Esophagus muscularis mucosa (tissue), 4 donors: ENCODE data around the gene OR2V1. TPM values are rescaled to one million over a fixed set of nuclear protein-coding genes. Genes with fewer than 3 reads are reported as not detected.
"Not testable (repeated sequence)": the region's sequence is repeated elsewhere in the genome, so short reads cannot be mapped to it uniquely, and the experiment has no call there.

Experiments used
- DNase-seq: peaks from one replicate; pipeline ENCODE4 v3.0.0-alpha.2; 2017; ENCODE audit errors: extremely low spot score
- H3K27ac ChIP-seq, 4 donors: fragments of 200-600 bp; sonication (generic); replicated peaks in 1 of 4; 1 replicate in 3 of 4; 2 replicates in 1 of 4; pipeline ENCODE4 v1.5.1; 2016 to 2019; ENCODE audit warnings: mild to moderate bottlenecking in 1 of 4
- H3K27me3 ChIP-seq, 4 donors: fragments of 200-600 bp; sonication (generic); one replicate each; pipeline versions ENCODE4 v1.5.1 to v1.6.0; 2016 to 2019
- H3K36me3 ChIP-seq, 4 donors: fragments of 200-600 bp; sonication (generic); one replicate each; pipeline ENCODE4 v1.5.1; 2016 to 2019
- H3K4me1 ChIP-seq, 4 donors: fragments of 200-600 bp; sonication (generic); one replicate each; pipeline ENCODE4 v1.5.1; 2016 to 2019
- H3K4me3 ChIP-seq, 4 donors: fragments of 200-600 bp; sonication (generic); 1 replicate in 2 of 4; 2 replicates in 2 of 4; pipeline ENCODE4 v1.5.1; 2016 to 2019; ENCODE audit warnings: mild to moderate bottlenecking in 4 of 4, moderate library complexity in 1 of 4
- H3K9me3 ChIP-seq, 4 donors: fragments of 200-600 bp; sonication (generic); 1 replicate in 3 of 4; 2 replicates in 1 of 4; pipeline ENCODE4 v1.5.1; 2016 to 2019
- EP300 ChIP-seq: sonication (generic); formaldehyde crosslinking; IDR thresholded peaks from one replicate; pipeline ENCODE4 v1.6.1; 2017; ENCODE audit warnings: antibody characterized with exemption
- POLR2A ChIP-seq: fragments of 450-650 bp; IDR thresholded peaks from one replicate; pipeline ENCODE4 v1.6.1; 2017; ENCODE audit warnings: antibody characterized with exemption, moderate library complexity, mild to moderate bottlenecking, low read depth
- POLR2AphosphoS5 ChIP-seq, 2 donors: sonication (generic); formaldehyde crosslinking; IDR thresholded peaks; one replicate each; pipeline ENCODE4 v1.6.1; 2017; ENCODE audit warnings: antibody characterized with exemption in 2 of 2
- WGBS: methylation state at CpG from one replicate; pipeline ENCODE4 v1.1.5; 2018; 5-methylcytosine and 5-hydroxymethylcytosine counted together
- intact Hi-C: fragments of 100-400 bp; cut with DNase I; formaldehyde crosslinking; loops from one replicate; pipeline ENCODE4 v1.15.1; 2023
- total RNA-seq, 4 donors: library from RNA; depleted of rRNA; stranded (reverse); fragments of >200 nt; gene quantifications; one replicate each; pipeline versions ENCODE4 v1.1.0 to v1.2.1, GENCODE V29; 2016
- TF ChIP-seq, protein P1 (sequence below), 3 experiments: fragments of 200-600 bp in 2 of 3; fragments of 450-650 bp in 1 of 3; sonication (generic) in 2 of 3; IDR thresholded peaks; one replicate each; pipeline ENCODE4 v1.5.1; 2017 to 2019; ENCODE audit warnings: antibody characterized with exemption in 3 of 3, mild to moderate bottlenecking in 2 of 3, moderate library complexity in 1 of 3

The OR2V1 gene
- total RNA-seq, 4 donors from 2014 or later = not detected

DNA sequence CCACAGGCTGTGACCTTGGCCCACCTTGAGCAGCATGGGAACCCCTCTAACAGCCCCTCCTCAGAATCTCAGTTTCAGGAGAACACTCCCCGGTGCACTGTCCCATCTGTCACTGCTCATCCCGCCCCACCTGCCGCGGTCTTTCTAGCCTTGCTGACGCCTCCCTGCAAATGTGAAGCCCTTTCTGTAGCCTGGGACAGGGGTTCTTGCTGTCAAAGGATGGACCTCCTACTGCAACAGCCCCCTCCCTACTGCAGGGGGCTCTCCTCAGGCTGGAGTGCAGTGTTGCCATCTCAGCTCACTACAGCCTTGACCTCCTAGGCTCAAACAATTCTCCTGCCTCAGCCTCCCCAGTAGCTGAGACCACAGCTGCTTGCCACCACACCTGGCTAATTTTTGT, 20.0 kb downstream of the OR2V1 start:
- DNase-seq = no peak
- Histone ChIP-seq H3K9me3 (no peaks in the 10 kb centered on the region), H3K4me1 (peaks cover 0 to 12% (median 2%) of the 10 kb centered on the region in 4 donors), H3K4me3 (no peak overlapping the region), H3K27ac (no peak overlapping the region), H3K27me3 (peaks cover 0 to 97% (median 35%) of the 10 kb centered on the region in 4 donors), H3K36me3 (no peaks in the 10 kb centered on the region)
- 72% methylated on average over 5 of the region's 5 CpGs for WGBS
- intact Hi-C loops = no loop called here
- TF ChIP-seq POLR2AphosphoS5 (IDR thresholded peaks at IDR 0.05) = no peak
- no peak for TF ChIP-seq EP300
- TF ChIP-seq, protein P1, sequence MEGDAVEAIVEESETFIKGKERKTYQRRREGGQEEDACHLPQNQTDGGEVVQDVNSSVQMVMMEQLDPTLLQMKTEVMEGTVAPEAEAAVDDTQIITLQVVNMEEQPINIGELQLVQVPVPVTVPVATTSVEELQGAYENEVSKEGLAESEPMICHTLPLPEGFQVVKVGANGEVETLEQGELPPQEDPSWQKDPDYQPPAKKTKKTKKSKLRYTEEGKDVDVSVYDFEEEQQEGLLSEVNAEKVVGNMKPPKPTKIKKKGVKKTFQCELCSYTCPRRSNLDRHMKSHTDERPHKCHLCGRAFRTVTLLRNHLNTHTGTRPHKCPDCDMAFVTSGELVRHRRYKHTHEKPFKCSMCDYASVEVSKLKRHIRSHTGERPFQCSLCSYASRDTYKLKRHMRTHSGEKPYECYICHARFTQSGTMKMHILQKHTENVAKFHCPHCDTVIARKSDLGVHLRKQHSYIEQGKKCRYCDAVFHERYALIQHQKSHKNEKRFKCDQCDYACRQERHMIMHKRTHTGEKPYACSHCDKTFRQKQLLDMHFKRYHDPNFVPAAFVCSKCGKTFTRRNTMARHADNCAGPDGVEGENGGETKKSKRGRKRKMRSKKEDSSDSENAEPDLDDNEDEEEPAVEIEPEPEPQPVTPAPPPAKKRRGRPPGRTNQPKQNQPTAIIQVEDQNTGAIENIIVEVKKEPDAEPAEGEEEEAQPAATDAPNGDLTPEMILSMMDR (IDR thresholded peaks at IDR 0.05) = no peak
- TF ChIP-seq POLR2A = no peak

DNA sequence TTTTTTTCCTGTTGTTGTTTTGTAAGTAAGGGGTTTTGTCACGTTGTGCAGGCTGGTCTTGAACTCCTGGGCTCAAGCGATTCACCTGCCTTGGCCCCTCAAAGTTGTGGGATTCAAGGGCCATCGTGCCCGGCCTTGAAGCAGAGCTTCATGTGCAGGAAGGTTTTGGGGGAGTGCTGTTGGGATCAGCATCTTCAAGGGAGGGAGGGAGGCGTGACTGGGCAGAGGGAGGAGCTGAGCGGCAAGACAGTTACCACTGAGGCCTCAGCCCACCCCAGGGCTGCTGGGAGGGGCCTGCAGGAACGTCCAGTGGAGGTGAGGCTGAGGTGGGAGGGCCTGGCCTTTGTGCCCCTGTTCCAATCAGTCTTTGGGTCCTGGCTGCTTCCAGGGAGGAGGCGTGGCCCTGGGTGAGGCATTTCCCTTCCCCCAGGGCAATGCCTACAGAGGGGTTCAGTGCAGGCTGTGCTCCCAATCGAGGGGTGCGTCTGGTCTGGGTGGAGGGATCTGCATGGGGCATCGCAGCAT, 21.4 kb downstream of the OR2V1 start:
- Histone ChIP-seq H3K4me1 (peaks cover 0 to 3% (median 0%) of the 10 kb centered on the region in 4 donors), H3K27ac (no peak overlapping the region), H3K4me3 (no peak overlapping the region), H3K36me3 (no peaks in the 10 kb centered on the region), H3K27me3 (peaks cover 0 to 97% (median 26%) of the 10 kb centered on the region in 4 donors), H3K9me3 (no peaks in the 10 kb centered on the region)
- no peak for DNase-seq
- intact Hi-C loops = no loop called here
- WGBS = 43% methylated on average over 9 of the region's 11 CpGs
- TF ChIP-seq, protein P1 (IDR thresholded peaks at IDR 0.05) = no peak
- TF ChIP-seq EP300 (no peak), POLR2AphosphoS5 (IDR thresholded peaks at IDR 0.05) (no peak), POLR2A (no peak)

DNA sequence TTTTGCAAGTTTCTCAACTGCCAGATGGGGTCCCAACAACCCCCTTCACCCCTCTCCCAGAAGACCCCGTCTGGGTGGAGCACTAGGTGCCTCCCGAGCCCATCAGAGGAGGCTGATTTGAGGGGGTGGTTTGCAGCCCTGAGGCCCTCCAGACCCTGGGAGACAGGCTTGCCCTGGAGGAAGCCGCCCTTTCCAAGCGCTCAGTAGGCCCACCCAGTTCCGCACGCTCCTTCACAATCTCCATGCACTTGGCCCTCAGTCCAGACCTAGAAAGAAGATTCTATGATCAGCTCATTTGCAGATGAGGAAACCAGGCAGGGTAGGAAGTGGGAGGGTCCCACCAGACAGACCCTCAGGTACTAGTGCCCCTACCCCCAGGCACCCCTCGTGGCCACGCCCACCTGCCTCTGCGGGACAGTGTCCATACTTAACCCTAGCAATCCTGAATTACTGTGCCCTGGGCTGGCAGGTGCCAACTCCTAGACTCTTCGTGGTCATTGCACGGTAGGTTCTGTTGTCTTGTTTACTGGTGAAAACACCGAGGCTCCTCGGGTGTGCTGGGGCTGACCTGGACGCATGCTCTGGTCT, 22.3 kb downstream of the OR2V1 start:
- Histone ChIP-seq H3K27me3 (peaks cover 0 to 94% (median 21%) of the 10 kb centered on the region in 4 donors), H3K27ac (no peak overlapping the region), H3K36me3 (no peaks in the 10 kb centered on the region), H3K9me3 (no peaks in the 10 kb centered on the region), H3K4me1 (no peaks in the 10 kb centered on the region), H3K4me3 (no peak overlapping the region)
- TF ChIP-seq, protein P1 (IDR thresholded peaks at IDR 0.05) = no peak
- TF ChIP-seq POLR2A (no peak), POLR2AphosphoS5 (IDR thresholded peaks at IDR 0.05) (no peak), EP300 (no peak)
- 86% methylated on average over 3 of the region's 14 CpGs for WGBS
- DNase-seq = no peak
- intact Hi-C loops = no loop called here

DNA sequence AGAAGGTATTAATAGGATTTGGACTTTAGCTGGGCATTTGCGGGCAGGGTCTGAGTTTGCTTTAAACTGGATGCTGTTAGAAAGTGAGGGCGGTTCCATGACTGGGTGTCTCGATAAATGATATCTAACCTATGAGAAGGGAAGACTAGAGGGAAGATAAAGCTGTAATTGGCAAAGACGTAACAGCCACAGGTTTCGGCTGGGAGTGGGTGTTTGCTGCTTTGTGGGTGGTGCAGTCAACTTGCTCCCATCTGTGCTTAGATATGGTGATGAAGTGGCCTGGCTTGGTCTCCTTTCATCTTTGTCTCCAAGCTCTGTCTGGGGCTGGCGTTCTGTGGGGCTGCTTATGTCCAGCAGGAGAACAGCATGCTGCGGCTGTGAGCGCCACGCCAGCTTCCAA, 23.3 kb downstream of the OR2V1 start:
- intact Hi-C loops = no loop called here
- no peak for TF ChIP-seq POLR2A
- TF ChIP-seq EP300 = no peak
- no peaks in the 10 kb centered on the region for H3K9me3 ChIP-seq
- WGBS = 71% methylated on average over 9 of the region's 9 CpGs
- no peaks in the 10 kb centered on the region for H3K36me3 ChIP-seq
- peaks cover 0 to 89% (median 21%) of the 10 kb centered on the region in 4 donors for H3K27me3 ChIP-seq
- DNase-seq = no peak
- H3K4me1 ChIP-seq = no peaks in the 10 kb centered on the region
- H3K4me3 ChIP-seq = no peak overlapping the region
- no peak overlapping the region for H3K27ac ChIP-seq

DNA sequence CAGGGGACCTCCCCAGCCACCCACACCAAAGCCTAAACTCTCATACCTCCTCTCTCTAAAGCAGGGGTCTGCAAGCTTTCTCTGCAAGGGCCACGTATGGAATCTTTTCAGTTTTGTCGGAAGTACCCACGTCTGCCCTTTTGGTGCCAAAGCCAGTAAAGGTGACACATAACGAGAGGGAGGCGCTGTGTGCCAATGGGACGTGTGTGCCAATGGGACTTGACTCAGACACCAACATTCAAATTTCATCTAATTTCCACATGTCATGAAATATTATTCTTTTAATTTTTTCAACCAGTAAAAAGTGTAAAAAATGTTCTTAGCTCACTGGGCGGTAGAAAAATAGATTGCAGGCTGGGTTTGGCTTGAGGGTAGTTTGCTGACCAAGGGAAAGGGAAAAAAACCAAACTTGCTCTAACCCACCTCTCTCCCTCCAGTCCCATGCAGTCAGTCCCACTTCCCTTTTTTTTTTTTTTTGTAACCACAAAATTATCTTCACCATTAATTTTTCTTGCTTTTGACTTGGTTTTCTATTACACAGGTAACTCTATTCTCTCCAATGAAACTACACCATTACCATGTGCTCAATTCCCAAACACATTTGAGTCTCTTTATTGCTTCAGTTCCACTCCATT, 25.5 kb downstream of the OR2V1 start:
- intact Hi-C loops = no loop called here
- peaks cover 0 to 68% (median 13%) of the 10 kb centered on the region in 4 donors for H3K27me3 ChIP-seq
- no peak overlapping the region for H3K27ac ChIP-seq
- no peak overlapping the region for H3K4me3 ChIP-seq
- H3K9me3 ChIP-seq = no peaks in the 10 kb centered on the region
- DNase-seq = no peak
- no peaks in the 10 kb centered on the region for H3K36me3 ChIP-seq
- H3K4me1 ChIP-seq = peaks cover 0 to 1% (median 1%) of the 10 kb centered on the region in 4 donors
- TF ChIP-seq EP300 = no peak
- TF ChIP-seq POLR2A = no peak
- TF ChIP-seq POLR2AphosphoS5 (IDR thresholded peaks at IDR 0.05) = no peak
- TF ChIP-seq, protein P1 (IDR thresholded peaks at IDR 0.05) = no peak
- WGBS = 88% methylated on average over 7 of the region's 7 CpGs

DNA sequence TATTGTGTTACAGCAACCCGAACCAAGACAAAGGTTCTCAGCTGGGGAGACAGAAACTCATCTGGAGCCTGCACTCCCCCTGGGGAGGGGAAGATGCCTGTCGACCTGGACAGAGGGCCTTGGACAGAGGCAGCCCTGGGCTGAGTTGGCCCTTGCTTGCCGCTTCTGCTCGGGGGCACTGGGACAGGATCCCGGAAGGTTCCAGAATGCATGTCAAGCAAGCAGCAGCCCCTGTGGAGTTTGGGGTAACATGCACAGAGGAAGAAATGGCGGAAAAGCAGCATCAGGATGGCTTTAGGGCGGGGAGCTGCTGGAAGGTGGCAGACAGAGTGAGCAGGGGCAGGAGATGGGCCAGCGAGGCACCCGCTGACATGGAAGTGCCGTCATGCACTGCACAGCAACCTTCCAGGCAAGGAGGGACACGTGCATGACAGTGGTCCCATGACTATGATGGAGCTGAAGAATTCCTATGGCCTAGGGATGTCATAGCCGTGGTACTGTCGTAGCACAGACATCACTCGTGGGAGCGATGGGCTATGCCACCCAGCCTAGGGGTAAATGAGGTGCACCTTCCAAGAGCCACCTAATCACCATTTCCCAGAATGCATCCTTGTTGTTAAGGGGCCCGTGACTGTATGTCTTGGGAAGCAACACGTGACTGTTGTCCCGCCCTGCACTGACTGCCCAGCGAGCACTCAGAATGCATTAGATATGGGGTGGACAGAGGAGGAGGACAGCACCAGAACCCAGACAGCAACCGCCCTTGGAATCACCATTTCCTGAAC, 26.2 kb downstream of the OR2V1 start:
- H3K9me3 ChIP-seq, H3K36me3 ChIP-seq, H3K4me1 ChIP-seq, H3K27ac ChIP-seq, DNase-seq, H3K4me3 ChIP-seq, intact Hi-C loops: not testable (repeated sequence)
- WGBS = 71% methylated on average over 15 of the region's 20 CpGs
- peaks cover 0 to 68% (median 20%) of the 10 kb centered on the region in 4 donors for H3K27me3 ChIP-seq

DNA sequence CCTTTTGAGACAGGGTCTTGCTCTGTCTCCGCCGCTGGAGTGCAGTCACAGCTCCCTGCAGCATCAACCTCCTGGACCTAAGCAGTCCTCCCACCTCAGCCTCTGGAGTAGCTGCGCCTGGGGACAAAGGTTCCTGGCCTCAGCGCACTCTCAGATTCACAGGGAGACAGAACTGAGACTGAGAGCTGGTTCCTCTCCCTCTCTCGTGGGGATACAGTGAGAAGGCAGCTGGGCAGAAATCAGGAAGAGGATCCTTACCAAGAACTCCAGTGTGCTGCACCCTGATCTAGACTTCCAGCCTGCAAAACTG, 26.8 kb downstream of the OR2V1 start:
- H3K36me3 ChIP-seq, H3K4me3 ChIP-seq, intact Hi-C loops, H3K9me3 ChIP-seq, DNase-seq, H3K4me1 ChIP-seq, H3K27ac ChIP-seq: not testable (repeated sequence)
- 5% methylated on average over 5 of the region's 5 CpGs for WGBS
- peaks cover 0 to 68% (median 22%) of the 10 kb centered on the region in 4 donors for H3K27me3 ChIP-seq
